ENCODE data around the gene LHCGR. TPM values are rescaled to one million over a fixed set of nuclear protein-coding genes. Genes with fewer than 3 reads are reported as not detected.

LHCGR gene
- total RNA-seq, 2 experiments from 2014 or later: not detected

- Mint-ChIP-seq H3K9me3 (peaks cover 2% of the 10 kb centered on the region), H3K4me1 (ENCODE audit: low read depth) (no peaks in the 10 kb centered on the region), H3K27me3 (peaks cover 7% of the 10 kb centered on the region), H3K36me3 (ENCODE audit: low read depth) (no peaks in the 10 kb centered on the region), H3K27ac (no peak overlapping the region), H3K4me3 (no peak overlapping the region)
- CTCF ChIA-PET: no interaction called here
- intact Hi-C loops (cut with micrococcal nuclease): no loop called here
- ATAC-seq (no peak), DNase-seq (no peak)
- POLR2A ChIA-PET: no interaction called here
- no peak for TF ChIP-seq CTCF (IDR thresholded peaks at IDR 0.05)
These were observed 35.1 kb upstream of the LHCGR start for GRCh38 chr2:48790407-48791170.

GRCh38 chr2:48787580-48787979 is 32.1 kb upstream of the LHCGR start:
- Mint-ChIP-seq H3K9me3 (no peaks in the 10 kb centered on the region), H3K27me3 (peaks cover 4% of the 10 kb centered on the region), H3K27ac (no peak overlapping the region), H3K4me3 (no peak overlapping the region), H3K36me3 (ENCODE audit: low read depth) (no peaks in the 10 kb centered on the region), H3K4me1 (ENCODE audit: low read depth) (no peaks in the 10 kb centered on the region)
- TF ChIP-seq CTCF (IDR thresholded peaks at IDR 0.05): no peak
- ChIA-PET POLR2A (no interaction called here), CTCF (no interaction called here)
- intact Hi-C loops (cut with micrococcal nuclease): no loop called here
- ATAC-seq: no peak
- DNase-seq: no peak

- Mint-ChIP-seq H3K36me3 (ENCODE audit: low read depth) (no peaks in the 10 kb centered on the region), H3K27ac (no peak overlapping the region), H3K4me3 (no peak overlapping the region), H3K4me1 (ENCODE audit: low read depth) (no peaks in the 10 kb centered on the region), H3K27me3 (no peaks in the 10 kb centered on the region), H3K9me3 (no peaks in the 10 kb centered on the region)
- DNase-seq (no peak), ATAC-seq (no peak)
- ChIA-PET POLR2A (no interaction called here), CTCF (no interaction called here)
- TF ChIP-seq CTCF (IDR thresholded peaks at IDR 0.05): no peak
- intact Hi-C loops (cut with micrococcal nuclease): no loop called here
These were observed 25.8 kb upstream of the LHCGR start for GRCh38 chr2:48781366-48781765.

- DNase-seq (no peak), ATAC-seq (no peak)
- H3K27ac Mint-ChIP-seq: no peak overlapping the region
- intact Hi-C loops (cut with micrococcal nuclease): no loop called here
- no peaks in the 10 kb centered on the region for H3K9me3 Mint-ChIP-seq
- TF ChIP-seq CTCF (IDR thresholded peaks at IDR 0.05): no peak
- H3K4me1 Mint-ChIP-seq (ENCODE audit: low read depth): no peaks in the 10 kb centered on the region
- CTCF ChIA-PET: no interaction called here
- no peaks in the 10 kb centered on the region for H3K27me3 Mint-ChIP-seq
- H3K4me3 Mint-ChIP-seq: no peak overlapping the region
- POLR2A ChIA-PET: interaction anchor here (0.7 kb wide), 1 partner anchor 12 kb away, joined by 3 read pairs; no protein-coding TSS in a partner anchor
- no peaks in the 10 kb centered on the region for H3K36me3 Mint-ChIP-seq (ENCODE audit: low read depth)
These were observed 23.6 kb upstream of the LHCGR start for GRCh38 chr2:48779019-48779716.

- Mint-ChIP-seq H3K27me3 (peaks cover 2% of the 10 kb centered on the region), H3K9me3 (no peaks in the 10 kb centered on the region)
- POLR2A ChIA-PET: no interaction called here
These were observed 18.7 kb upstream of the LHCGR start for GRCh38 chr2:48774251-48774650.

More at GRCh38 chr2:48774251-48774650, 18.7 kb upstream of the LHCGR start:
- Mint-ChIP-seq H3K4me3 (no peak overlapping the region), H3K4me1 (ENCODE audit: low read depth) (no peaks in the 10 kb centered on the region), H3K27ac (no peak overlapping the region), H3K36me3 (ENCODE audit: low read depth) (no peaks in the 10 kb centered on the region)
- ATAC-seq (no peak), DNase-seq (no peak)
- TF ChIP-seq CTCF (IDR thresholded peaks at IDR 0.05): no peak
- CTCF ChIA-PET: no interaction called here
- intact Hi-C loops (cut with micrococcal nuclease): no loop called here
